ENCODE measurements around the gene KCNQ1. TPM values are rescaled to one million over a fixed set of nuclear protein-coding genes. Genes with fewer than 3 reads are reported as not detected.

KCNQ1 gene
- total RNA-seq, 2 experiments from 2014 or later, result 10.7 to 10.8 TPM

GRCh38 chr11:2667940-2668339 lies 223.1 kb downstream of the KCNQ1 start:
- POLR2A ChIA-PET, result no interaction called here
- Mint-ChIP-seq H3K9me3 (no peaks in the 10 kb centered on the region), H3K27me3 (no peaks in the 10 kb centered on the region), H3K4me3 (no peak overlapping the region), H3K4me1 (ENCODE audit: low read depth) (no peaks in the 10 kb centered on the region), H3K27ac (no peak overlapping the region), H3K36me3 (no peaks in the 10 kb centered on the region)
- CTCF ChIA-PET, result no interaction called here
- peak; percentile 3 for DNase-seq
- intact Hi-C loops (cut with micrococcal nuclease), result no loop called here

GRCh38 chr11:2668876-2669275 lies 224.1 kb downstream of the KCNQ1 start:
- ChIA-PET POLR2A (no interaction called here), CTCF (no interaction called here)
- no peaks in the 10 kb centered on the region for H3K36me3 Mint-ChIP-seq
- no peak overlapping the region for H3K27ac Mint-ChIP-seq
- no peaks in the 10 kb centered on the region for H3K27me3 Mint-ChIP-seq
- intact Hi-C loops (cut with micrococcal nuclease), result no loop called here
- DNase-seq, result peak; percentile 1
- no peak overlapping the region for H3K4me3 Mint-ChIP-seq
- no peaks in the 10 kb centered on the region for H3K4me1 Mint-ChIP-seq (ENCODE audit: low read depth)
- no peaks in the 10 kb centered on the region for H3K9me3 Mint-ChIP-seq

GRCh38 chr11:2669634-2670469 lies 225.0 kb downstream of the KCNQ1 start:
- intact Hi-C loops (cut with micrococcal nuclease), result no loop called here
- Mint-ChIP-seq H3K36me3 (no peaks in the 10 kb centered on the region), H3K4me1 (ENCODE audit: low read depth) (no peaks in the 10 kb centered on the region), H3K27ac (no peak overlapping the region), H3K4me3 (no peak overlapping the region), H3K9me3 (no peaks in the 10 kb centered on the region), H3K27me3 (no peaks in the 10 kb centered on the region)
- ChIA-PET POLR2A (no interaction called here), CTCF (no interaction called here)
- DNase-seq, result peak; percentile 2

GRCh38 chr11:2670541-2671100 lies 225.8 kb downstream of the KCNQ1 start:
- Mint-ChIP-seq H3K36me3 (no peaks in the 10 kb centered on the region), H3K9me3 (no peaks in the 10 kb centered on the region), H3K27ac (no peak overlapping the region), H3K4me3 (no peak overlapping the region), H3K4me1 (ENCODE audit: low read depth) (no peaks in the 10 kb centered on the region), H3K27me3 (no peaks in the 10 kb centered on the region)
- intact Hi-C loops (cut with micrococcal nuclease), result no loop called here
- ChIA-PET POLR2A (no interaction called here), CTCF (no interaction called here)
- DNase-seq, result peak; percentile 1

- Mint-ChIP-seq H3K27me3 (no peaks in the 10 kb centered on the region), H3K9me3 (no peaks in the 10 kb centered on the region), H3K27ac (no peak overlapping the region), H3K4me3 (no peak overlapping the region), H3K4me1 (ENCODE audit: low read depth) (no peaks in the 10 kb centered on the region), H3K36me3 (no peaks in the 10 kb centered on the region)
- intact Hi-C loops (cut with micrococcal nuclease), result no loop called here
- peak; percentile 0 for DNase-seq
- ChIA-PET POLR2A (no interaction called here), CTCF (no interaction called here)
Measured at GRCh38 chr11:2671748-2672147, 226.9 kb downstream of the KCNQ1 start.

- Mint-ChIP-seq H3K9me3 (no peaks in the 10 kb centered on the region), H3K4me1 (ENCODE audit: low read depth) (no peaks in the 10 kb centered on the region), H3K27ac (no peak overlapping the region), H3K27me3 (no peaks in the 10 kb centered on the region), H3K36me3 (no peaks in the 10 kb centered on the region), H3K4me3 (no peak overlapping the region)
- peak; percentile 3 for DNase-seq
- CTCF ChIA-PET, result no interaction called here
- POLR2A ChIA-PET, result no interaction called here
- intact Hi-C loops (cut with micrococcal nuclease), result no loop called here
Measured at GRCh38 chr11:2672553-2673249, 227.9 kb downstream of the KCNQ1 start.

- no peak for DNase-seq
- no peaks in the 10 kb centered on the region for H3K27me3 Mint-ChIP-seq
- no peaks in the 10 kb centered on the region for H3K36me3 Mint-ChIP-seq
- no peak overlapping the region for H3K4me3 Mint-ChIP-seq
- no peak overlapping the region for H3K27ac Mint-ChIP-seq
- H3K4me1 Mint-ChIP-seq (ENCODE audit: low read depth), result no peaks in the 10 kb centered on the region
- ChIA-PET POLR2A (no interaction called here), CTCF (no interaction called here)
- intact Hi-C loops (cut with micrococcal nuclease), result no loop called here
- H3K9me3 Mint-ChIP-seq, result no peaks in the 10 kb centered on the region
Measured at GRCh38 chr11:2673250-2673610, 228.4 kb downstream of the KCNQ1 start.

GRCh38 chr11:2673871-2674471 lies 229.2 kb downstream of the KCNQ1 start:
- Mint-ChIP-seq H3K4me3 (no peak overlapping the region), H3K27ac (no peak overlapping the region), H3K9me3 (no peaks in the 10 kb centered on the region), H3K4me1 (ENCODE audit: low read depth) (no peaks in the 10 kb centered on the region), H3K36me3 (no peaks in the 10 kb centered on the region), H3K27me3 (no peaks in the 10 kb centered on the region)
- ChIA-PET CTCF (no interaction called here), POLR2A (no interaction called here)
- intact Hi-C loops (cut with micrococcal nuclease), result no loop called here
- DNase-seq, result peak; percentile 2

GRCh38 chr11:2674658-2675131 lies 229.9 kb downstream of the KCNQ1 start:
- CTCF ChIA-PET, result no interaction called here
- H3K27ac Mint-ChIP-seq, result no peak overlapping the region
- DNase-seq, result peak; percentile 2
- no peaks in the 10 kb centered on the region for H3K4me1 Mint-ChIP-seq (ENCODE audit: low read depth)
- no peaks in the 10 kb centered on the region for H3K27me3 Mint-ChIP-seq
- intact Hi-C loops (cut with micrococcal nuclease), result no loop called here
- POLR2A ChIA-PET, result no interaction called here
- H3K36me3 Mint-ChIP-seq, result no peaks in the 10 kb centered on the region
- no peak overlapping the region for H3K4me3 Mint-ChIP-seq
- no peaks in the 10 kb centered on the region for H3K9me3 Mint-ChIP-seq

GRCh38 chr11:2675540-2675939 lies 230.7 kb downstream of the KCNQ1 start:
- no peaks in the 10 kb centered on the region for H3K4me1 Mint-ChIP-seq (ENCODE audit: low read depth)
- intact Hi-C loops (cut with micrococcal nuclease), result no loop called here
- H3K27me3 Mint-ChIP-seq, result no peaks in the 10 kb centered on the region
- no peaks in the 10 kb centered on the region for H3K36me3 Mint-ChIP-seq
- POLR2A ChIA-PET, result no interaction called here
- H3K4me3 Mint-ChIP-seq, result no peak overlapping the region
- no peaks in the 10 kb centered on the region for H3K9me3 Mint-ChIP-seq
- DNase-seq, result peak; percentile 1
- H3K27ac Mint-ChIP-seq, result no peak overlapping the region
- CTCF ChIA-PET, result interaction anchor here (1.5 kb wide), 1 partner anchor 143 kb away, joined by 3 read pairs; no protein-coding TSS in a partner anchor

- Mint-ChIP-seq H3K27me3 (no peaks in the 10 kb centered on the region), H3K9me3 (no peaks in the 10 kb centered on the region), H3K4me1 (ENCODE audit: low read depth) (no peaks in the 10 kb centered on the region), H3K27ac (no peak overlapping the region), H3K36me3 (no peaks in the 10 kb centered on the region), H3K4me3 (no peak overlapping the region)
- ChIA-PET CTCF (interaction anchor here (0.9 to 1.5 kb wide), 2 partner anchors 144 to 210 kb away, joined by 3 read pairs; no protein-coding TSS in a partner anchor), POLR2A (no interaction called here)
- intact Hi-C loops (cut with micrococcal nuclease), result no loop called here
- DNase-seq, result no peak
Measured at GRCh38 chr11:2677127-2677526, 232.3 kb downstream of the KCNQ1 start.

GRCh38 chr11:2678396-2678795 lies 233.6 kb downstream of the KCNQ1 start:
- POLR2A ChIA-PET, result no interaction called here
- H3K36me3 Mint-ChIP-seq, result no peaks in the 10 kb centered on the region
- no peak overlapping the region for H3K27ac Mint-ChIP-seq
- no peaks in the 10 kb centered on the region for H3K9me3 Mint-ChIP-seq
- no peaks in the 10 kb centered on the region for H3K27me3 Mint-ChIP-seq
- intact Hi-C loops (cut with micrococcal nuclease), result no loop called here
- CTCF ChIA-PET, result no interaction called here
- no peaks in the 10 kb centered on the region for H3K4me1 Mint-ChIP-seq (ENCODE audit: low read depth)
- DNase-seq, result no peak
- no peak overlapping the region for H3K4me3 Mint-ChIP-seq

Data from activated CD4-positive, alpha-beta memory T cell treated with anti-CD3 and anti-CD28 coated beads for 36 hours (primary cell).